AG09309 (cell line): ENCODE measurements around the gene ATG12.
A peak's percentile ranks its signal among the peaks of the same experiment; 100 is the strongest.

Experiments used
- DNase-seq: peaks from one replicate; pipeline ENCODE4 v3.0.0-alpha.2; 2010; ENCODE audit warnings: low read depth
- H3K4me3 ChIP-seq: 2 replicates; pipeline ENCODE4 v1.5.1; 2011; ENCODE audit warnings: mild to moderate bottlenecking, low read depth, low read length, moderate library complexity; ENCODE audit not compliant: control insufficient read depth
- CTCF ChIP-seq: IDR thresholded peaks from 2 replicates; pipeline ENCODE4 v1.5.1; 2011; ENCODE audit warnings: mild to moderate bottlenecking, low read depth, low read length, inconsistent platforms; ENCODE audit not compliant: insufficient read depth, control insufficient read depth; ENCODE audit errors: missing control alignments

The ATG12 gene

DNA sequence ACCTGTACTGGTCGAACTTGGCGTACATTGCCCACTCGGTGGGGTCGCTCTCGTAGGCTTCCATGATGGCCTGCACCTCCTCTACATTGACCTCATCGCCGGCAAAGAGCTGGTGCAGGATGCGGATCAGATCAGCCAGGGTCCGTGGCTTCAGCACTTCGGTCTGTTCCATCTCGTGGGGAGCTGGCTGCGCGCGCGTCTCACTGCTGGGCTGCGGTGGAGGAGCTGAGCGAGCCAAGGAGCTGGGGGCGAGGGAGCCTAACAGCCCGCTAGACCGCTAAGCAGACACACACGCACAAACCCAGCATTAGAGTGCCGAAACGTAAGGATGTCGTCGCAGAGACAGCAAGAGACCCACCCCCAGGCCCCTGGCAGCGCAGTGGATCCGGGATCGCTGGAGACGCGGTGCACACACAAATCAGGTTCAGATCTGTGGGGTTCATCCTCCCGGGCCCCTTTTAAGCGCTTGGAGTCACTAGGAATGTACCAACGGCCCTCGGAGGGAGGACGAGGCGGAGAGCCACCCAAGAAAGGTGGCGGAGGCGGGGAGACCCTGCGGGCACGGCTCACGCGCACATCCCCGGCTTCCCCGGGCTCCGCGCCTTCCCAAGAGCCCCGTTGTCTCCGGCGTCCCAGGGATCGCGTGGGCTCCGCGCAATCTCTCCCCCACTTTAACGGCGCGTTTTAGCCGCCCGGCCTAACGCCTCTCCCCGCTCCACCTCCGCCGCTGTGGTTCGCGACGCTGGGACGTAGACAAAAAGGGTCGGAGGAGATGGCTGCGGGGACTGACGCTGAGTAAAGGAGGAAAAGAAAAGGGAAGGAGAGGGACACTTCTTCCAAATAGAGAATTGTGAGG is 24.9 kb downstream of the ATG12 start, which contains the start of gene CDO1:
Gene CDO1 (minus strand): TSS at position 434 of the 856 bp plus-strand sequence. CDS start 262 bp downstream, at position 172.
- no peak for DNase-seq
- TF ChIP-seq CTCF = no peak
- peak within 1 kb of the TSS; percentile 55 for H3K4me3 ChIP-seq

GRCh38 chr5:115815693-115816225 is 25.6 kb downstream of the ATG12 start:
- no peak for DNase-seq
- no peak for TF ChIP-seq CTCF
- peak overlapping the region; percentile 55 for H3K4me3 ChIP-seq

DNA sequence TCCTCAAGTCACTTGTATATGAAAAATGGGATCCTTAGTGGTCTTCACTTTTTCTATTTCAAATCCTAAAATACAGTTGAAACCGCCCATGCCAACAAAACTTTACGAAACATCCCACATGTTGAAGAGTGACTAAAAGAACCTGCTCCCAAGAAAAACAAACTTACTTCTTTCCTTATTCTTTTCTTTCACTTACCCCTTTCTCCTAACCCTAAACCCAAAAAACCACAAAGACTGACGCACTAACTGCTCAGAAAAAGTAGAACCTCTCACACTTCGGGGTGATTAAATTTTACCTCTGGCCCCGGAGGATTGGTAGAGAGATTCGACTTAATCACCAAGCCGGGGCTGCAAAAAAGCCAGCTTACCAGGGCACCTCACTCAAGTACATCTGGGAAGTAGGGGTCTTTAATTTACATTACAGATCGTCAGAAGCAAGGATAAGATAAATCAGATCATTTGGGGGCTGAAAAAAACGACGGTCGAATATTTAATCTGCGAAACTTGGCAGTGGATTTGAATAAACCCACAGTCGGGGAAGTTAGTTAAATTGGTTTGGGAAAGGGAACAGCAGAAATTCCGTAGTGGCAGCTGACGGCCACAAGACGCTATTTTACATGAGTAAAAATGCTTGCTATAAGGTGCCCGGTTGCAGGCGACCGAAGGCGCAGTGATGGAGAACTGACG is 26.2 kb downstream of the ATG12 start:
- no peak for TF ChIP-seq CTCF

GRCh38 chr5:115813719-115814118 is 27.6 kb downstream of the ATG12 start:
- no peak for DNase-seq
- no peak overlapping the region for H3K4me3 ChIP-seq
- no peak for TF ChIP-seq CTCF

More for the DNA sequence above, 26.2 kb downstream of the ATG12 start:
- no peak for DNase-seq
- no peak overlapping the region; the same call in 1 of the 2 replicates for H3K4me3 ChIP-seq

- DNase-seq = no peak
- no peak for TF ChIP-seq CTCF
- no peak overlapping the region for H3K4me3 ChIP-seq
Observed at GRCh38 chr5:115812372-115812771, 29.0 kb downstream of the ATG12 start.

- DNase-seq = no peak
- H3K4me3 ChIP-seq = no peak overlapping the region
- TF ChIP-seq CTCF = no peak
Observed at GRCh38 chr5:115811406-115811805, 30.0 kb downstream of the ATG12 start.
